ENCODE data around the gene AXL. TPM values are rescaled to one million over a fixed set of nuclear protein-coding genes. Genes with fewer than 3 reads are reported as not detected.
A peak's percentile ranks its signal among the peaks of the same experiment; 100 is the strongest.

Gene AXL
- total and polyA plus RNA-seq, 4 donors, result 8.2 to 53.0 (median 31.0) TPM

GRCh38 chr19:41222240-41222639 is 3.2 kb downstream of the AXL start:
- 82 to 89% methylated on average over 10 of the region's 10 CpGs for WGBS, 2 donors
- Histone ChIP-seq H3K27me3 (ENCODE audit: control insufficient read depth in 3 of 3, insufficient read depth in 3 of 3, low read length in 2 of 3) (no peaks in the 10 kb centered on the region), H3K4me1 (ENCODE audit: control insufficient read depth in 5 of 5, insufficient read depth in 5 of 5, low read length in 5 of 5) (peaks cover 0 to 29% (median 9%) of the 10 kb centered on the region in 5 donors), H3K27ac (ENCODE audit: low read depth in 1 of 2, low read length in 1 of 2) (no peak overlapping the region), H3K36me3 (ENCODE audit: control insufficient read depth in 4 of 4, insufficient read depth in 4 of 4, low read length in 4 of 4) (peaks cover 0 to 7% (median 0%) of the 10 kb centered on the region in 4 donors), H3K4me3 (no peak overlapping the region), H3K9ac (ENCODE audit: insufficient read depth in 1 of 2, low read length in 2 of 2) (no peak overlapping the region), H3K9me3 (ENCODE audit: control insufficient read depth in 4 of 4, insufficient read depth in 3 of 4, low read length in 3 of 4) (no peaks in the 10 kb centered on the region)
- no peak for DNase-seq
- ATAC-seq (ENCODE audit: insufficient read depth, low FRiP score), result no peak
- TF ChIP-seq, protein P1, sequence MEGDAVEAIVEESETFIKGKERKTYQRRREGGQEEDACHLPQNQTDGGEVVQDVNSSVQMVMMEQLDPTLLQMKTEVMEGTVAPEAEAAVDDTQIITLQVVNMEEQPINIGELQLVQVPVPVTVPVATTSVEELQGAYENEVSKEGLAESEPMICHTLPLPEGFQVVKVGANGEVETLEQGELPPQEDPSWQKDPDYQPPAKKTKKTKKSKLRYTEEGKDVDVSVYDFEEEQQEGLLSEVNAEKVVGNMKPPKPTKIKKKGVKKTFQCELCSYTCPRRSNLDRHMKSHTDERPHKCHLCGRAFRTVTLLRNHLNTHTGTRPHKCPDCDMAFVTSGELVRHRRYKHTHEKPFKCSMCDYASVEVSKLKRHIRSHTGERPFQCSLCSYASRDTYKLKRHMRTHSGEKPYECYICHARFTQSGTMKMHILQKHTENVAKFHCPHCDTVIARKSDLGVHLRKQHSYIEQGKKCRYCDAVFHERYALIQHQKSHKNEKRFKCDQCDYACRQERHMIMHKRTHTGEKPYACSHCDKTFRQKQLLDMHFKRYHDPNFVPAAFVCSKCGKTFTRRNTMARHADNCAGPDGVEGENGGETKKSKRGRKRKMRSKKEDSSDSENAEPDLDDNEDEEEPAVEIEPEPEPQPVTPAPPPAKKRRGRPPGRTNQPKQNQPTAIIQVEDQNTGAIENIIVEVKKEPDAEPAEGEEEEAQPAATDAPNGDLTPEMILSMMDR (IDR thresholded peaks at IDR 0.05; ENCODE audit: control extremely low read depth, extremely low read depth), result no peak

DNA sequence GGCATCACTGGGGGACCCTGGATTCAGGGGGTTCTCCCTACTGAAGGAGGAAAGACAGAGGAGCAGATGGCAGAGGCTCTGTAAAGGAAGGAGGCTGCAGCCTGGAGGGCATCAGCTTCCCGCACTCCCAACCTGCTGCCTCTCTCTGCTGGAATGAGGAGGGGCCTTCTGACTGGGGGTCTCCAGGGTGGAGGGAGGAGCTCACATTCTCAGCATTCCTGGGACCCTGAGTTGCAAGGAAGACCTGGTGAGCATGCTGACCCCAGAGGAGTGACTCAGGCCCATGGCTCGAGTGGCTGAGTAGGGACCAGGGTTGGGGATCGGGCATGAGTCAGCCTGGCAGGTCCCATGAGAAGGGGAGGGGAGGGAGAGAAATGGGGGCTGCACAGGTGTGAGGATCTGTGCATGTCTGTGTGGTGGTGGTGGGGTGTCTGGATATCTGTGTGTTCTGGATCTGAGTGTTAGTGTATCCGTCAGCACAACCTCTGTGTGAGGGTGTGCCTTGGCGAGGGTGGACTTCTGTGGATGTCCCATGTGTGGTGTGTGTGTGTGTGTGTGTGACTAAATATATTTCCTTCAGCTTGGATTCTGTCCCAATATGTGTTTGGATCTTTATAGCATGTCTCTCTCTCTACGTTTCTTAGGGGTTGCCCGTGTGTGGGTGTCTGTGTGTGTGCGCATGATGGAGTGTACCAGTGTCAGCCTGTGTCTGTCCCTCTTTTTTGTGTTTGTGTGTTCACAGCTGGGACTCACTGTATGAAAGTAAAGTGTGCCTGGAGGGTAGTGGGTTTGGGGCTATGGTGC is 4.6 kb downstream of the AXL start:
- Histone ChIP-seq H3K9me3 (ENCODE audit: control insufficient read depth in 4 of 4, insufficient read depth in 3 of 4, low read length in 3 of 4) (no peaks in the 10 kb centered on the region), H3K9ac (ENCODE audit: insufficient read depth in 1 of 2, low read length in 2 of 2) (no peak overlapping the region), H3K27me3 (ENCODE audit: control insufficient read depth in 3 of 3, insufficient read depth in 3 of 3, low read length in 2 of 3) (no peaks in the 10 kb centered on the region), H3K4me1 (ENCODE audit: control insufficient read depth in 5 of 5, insufficient read depth in 5 of 5, low read length in 5 of 5) (peaks cover 0 to 23% (median 5%) of the 10 kb centered on the region in 5 donors), H3K36me3 (ENCODE audit: control insufficient read depth in 4 of 4, insufficient read depth in 4 of 4, low read length in 4 of 4) (peaks cover 0 to 7% (median 0%) of the 10 kb centered on the region in 4 donors), H3K4me3 (no peak overlapping the region), H3K27ac (ENCODE audit: low read depth in 1 of 2, low read length in 1 of 2) (peak overlapping the region; percentile 26 to 43)
- TF ChIP-seq, protein P1 (IDR thresholded peaks at IDR 0.05; ENCODE audit: control extremely low read depth, extremely low read depth), result no peak
- 46 to 71% methylated on average over 8 of the region's 8 CpGs for WGBS, 2 donors
- DNase-seq (no peak), ATAC-seq (ENCODE audit: insufficient read depth, low FRiP score) (no peak)

DNA sequence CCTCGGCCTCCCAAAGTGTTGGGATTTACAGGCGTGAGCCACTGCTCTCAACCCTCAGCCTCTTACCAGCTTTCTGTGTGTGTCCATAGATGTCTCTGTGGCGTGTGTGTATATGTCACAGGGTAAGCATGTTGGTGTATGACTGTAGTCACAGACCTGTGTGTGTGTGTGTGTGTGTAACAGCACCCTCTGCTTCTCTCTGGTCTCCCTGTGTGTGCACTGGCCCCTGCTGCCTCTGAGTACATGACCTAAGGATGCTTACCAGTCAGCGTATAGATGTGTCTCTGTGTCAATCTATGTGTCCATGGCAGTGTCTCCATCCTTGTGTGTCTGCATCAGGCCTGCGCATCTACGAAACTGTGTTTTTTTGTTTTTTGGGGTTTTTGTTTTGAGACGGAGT is 5.6 kb downstream of the AXL start:
- 95 to 97% methylated on average over 7 of the region's 7 CpGs for WGBS, 2 donors
- H3K4me3 ChIP-seq, result no peak overlapping the region
- H3K9ac ChIP-seq (ENCODE audit: insufficient read depth in 1 of 2, low read length in 2 of 2), result no peak overlapping the region
- TF ChIP-seq, protein P1 (IDR thresholded peaks at IDR 0.05; ENCODE audit: control extremely low read depth, extremely low read depth), result no peak
- DNase-seq (no peak), ATAC-seq (ENCODE audit: insufficient read depth, low FRiP score) (no peak)
- no peak overlapping the region for H3K27ac ChIP-seq (ENCODE audit: low read depth in 1 of 2, low read length in 1 of 2)
- peaks cover 0 to 7% (median 0%) of the 10 kb centered on the region in 4 donors for H3K36me3 ChIP-seq (ENCODE audit: control insufficient read depth in 4 of 4, insufficient read depth in 4 of 4, low read length in 4 of 4)
- H3K9me3 ChIP-seq (ENCODE audit: control insufficient read depth in 4 of 4, insufficient read depth in 3 of 4, low read length in 3 of 4), result no peaks in the 10 kb centered on the region
- no peaks in the 10 kb centered on the region for H3K27me3 ChIP-seq (ENCODE audit: control insufficient read depth in 3 of 3, insufficient read depth in 3 of 3, low read length in 2 of 3)
- H3K4me1 ChIP-seq (ENCODE audit: control insufficient read depth in 5 of 5, insufficient read depth in 5 of 5, low read length in 5 of 5), result peaks cover 0 to 23% (median 5%) of the 10 kb centered on the region in 5 donors
